Measurements from ENCODE around the gene IFT88. TPM values are rescaled to one million over a fixed set of nuclear protein-coding genes. Genes with fewer than 3 reads are reported as not detected.

The IFT88 gene
- polyA plus RNA-seq, 1 donor from 2014 or later = 32.7 TPM

DNA sequence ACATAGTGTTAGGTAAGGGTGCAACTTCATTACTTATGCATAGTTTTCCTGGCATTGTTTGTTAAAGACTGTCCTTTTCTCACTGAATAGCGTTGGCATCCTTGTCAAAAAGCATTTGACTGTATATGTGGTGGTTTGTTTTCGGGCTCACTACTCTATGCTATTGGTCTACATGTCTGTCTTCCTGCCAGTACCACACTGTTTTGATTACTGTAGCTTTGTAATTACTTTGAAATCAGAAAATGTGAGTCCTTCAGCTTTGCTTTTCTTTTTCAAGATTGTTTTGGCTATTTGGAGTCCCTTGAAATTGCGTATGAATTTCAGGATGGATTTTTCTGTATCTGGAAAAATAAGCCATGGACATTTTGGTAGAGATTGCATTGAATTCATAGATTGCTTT is 56.0 kb downstream of the IFT88 start:
- Histone ChIP-seq H3K9ac (ENCODE audit: low read length) (no peak overlapping the region), H3K9me2 (ENCODE audit: insufficient read depth, low read length) (no peaks in the 10 kb centered on the region), H2AFZ (ENCODE audit: low read depth, low read length) (no peak overlapping the region), H3K27ac (ENCODE audit: low read length) (no peak overlapping the region), H3F3A (ENCODE audit: insufficient read depth, low read length, poor library complexity, severe bottlenecking) (no peaks in the 10 kb centered on the region), H3K4me3 (ENCODE audit: low read length) (no peak overlapping the region), H3K79me2 (replicated peaks; ENCODE audit: insufficient read depth, low read length) (no peaks in the 10 kb centered on the region), H3K9me3 (ENCODE audit: low read length) (no peaks in the 10 kb centered on the region), H3K4me2 (ENCODE audit: low read length) (no peak overlapping the region), H3K36me3 (ENCODE audit: insufficient read depth, low read length) (no peaks in the 10 kb centered on the region), H3K27me3 (ENCODE audit: insufficient read depth, low read depth, low read length) (no peaks in the 10 kb centered on the region), H4K20me1 (ENCODE audit: insufficient read depth) (no peaks in the 10 kb centered on the region)
- TF ChIP-seq REST (IDR thresholded peaks at IDR 0.05; ENCODE audit: borderline replicate concordance) = no peak
- TF ChIP-seq RAD21 (conservative IDR thresholded peaks at IDR 0.05) = no peak
- TF ChIP-seq EZH2 (IDR thresholded peaks at IDR 0.05; ENCODE audit: borderline replicate concordance, insufficient read depth, low read length, poor library complexity, severe bottlenecking) = no peak
- no peak for TF ChIP-seq MXI1 (conservative IDR thresholded peaks at IDR 0.05; ENCODE audit: poor library complexity, severe bottlenecking)
- TF ChIP-seq EP300 (conservative IDR thresholded peaks at IDR 0.05; ENCODE audit: poor library complexity, severe bottlenecking) = no peak
- TF ChIP-seq, protein P1, sequence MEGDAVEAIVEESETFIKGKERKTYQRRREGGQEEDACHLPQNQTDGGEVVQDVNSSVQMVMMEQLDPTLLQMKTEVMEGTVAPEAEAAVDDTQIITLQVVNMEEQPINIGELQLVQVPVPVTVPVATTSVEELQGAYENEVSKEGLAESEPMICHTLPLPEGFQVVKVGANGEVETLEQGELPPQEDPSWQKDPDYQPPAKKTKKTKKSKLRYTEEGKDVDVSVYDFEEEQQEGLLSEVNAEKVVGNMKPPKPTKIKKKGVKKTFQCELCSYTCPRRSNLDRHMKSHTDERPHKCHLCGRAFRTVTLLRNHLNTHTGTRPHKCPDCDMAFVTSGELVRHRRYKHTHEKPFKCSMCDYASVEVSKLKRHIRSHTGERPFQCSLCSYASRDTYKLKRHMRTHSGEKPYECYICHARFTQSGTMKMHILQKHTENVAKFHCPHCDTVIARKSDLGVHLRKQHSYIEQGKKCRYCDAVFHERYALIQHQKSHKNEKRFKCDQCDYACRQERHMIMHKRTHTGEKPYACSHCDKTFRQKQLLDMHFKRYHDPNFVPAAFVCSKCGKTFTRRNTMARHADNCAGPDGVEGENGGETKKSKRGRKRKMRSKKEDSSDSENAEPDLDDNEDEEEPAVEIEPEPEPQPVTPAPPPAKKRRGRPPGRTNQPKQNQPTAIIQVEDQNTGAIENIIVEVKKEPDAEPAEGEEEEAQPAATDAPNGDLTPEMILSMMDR (IDR thresholded peaks at IDR 0.05; ENCODE audit: poor library complexity, severe bottlenecking) = no peak
- TF ChIP-seq TAF1 (IDR thresholded peaks at IDR 0.05; ENCODE audit: low read depth) = no peak
- TF ChIP-seq SMC3 (conservative IDR thresholded peaks at IDR 0.05; ENCODE audit: poor library complexity) = no peak

- no peak overlapping the region for H3K4me2 ChIP-seq (ENCODE audit: low read length)
- H3K36me3 ChIP-seq (ENCODE audit: insufficient read depth, low read length) = no peaks in the 10 kb centered on the region
- no peaks in the 10 kb centered on the region for H3K9me3 ChIP-seq (ENCODE audit: low read length)
- no peak for TF ChIP-seq REST (IDR thresholded peaks at IDR 0.05; ENCODE audit: borderline replicate concordance)
- TF ChIP-seq EZH2 (IDR thresholded peaks at IDR 0.05; ENCODE audit: borderline replicate concordance, insufficient read depth, low read length, poor library complexity, severe bottlenecking) = no peak
- TF ChIP-seq MXI1 (conservative IDR thresholded peaks at IDR 0.05; ENCODE audit: poor library complexity, severe bottlenecking) = no peak
- no peak for TF ChIP-seq EP300 (conservative IDR thresholded peaks at IDR 0.05; ENCODE audit: poor library complexity, severe bottlenecking)
- TF ChIP-seq RAD21 (conservative IDR thresholded peaks at IDR 0.05) = no peak
- TF ChIP-seq SMC3 (conservative IDR thresholded peaks at IDR 0.05; ENCODE audit: poor library complexity) = no peak
- TF ChIP-seq, protein P1 (IDR thresholded peaks at IDR 0.05; ENCODE audit: poor library complexity, severe bottlenecking) = no peak
- no peak for TF ChIP-seq POLR2AphosphoS5 (IDR thresholded peaks at IDR 0.05)
- TF ChIP-seq TAF1 (IDR thresholded peaks at IDR 0.05; ENCODE audit: low read depth) = no peak
- H3K27me3 ChIP-seq (ENCODE audit: insufficient read depth, low read depth, low read length) = no peaks in the 10 kb centered on the region
- H3K9ac ChIP-seq (ENCODE audit: low read length) = no peak overlapping the region
- H3F3A ChIP-seq (ENCODE audit: insufficient read depth, low read length, poor library complexity, severe bottlenecking) = no peaks in the 10 kb centered on the region
- H3K79me2 ChIP-seq (replicated peaks; ENCODE audit: insufficient read depth, low read length) = no peaks in the 10 kb centered on the region
- no peaks in the 10 kb centered on the region for H3K9me2 ChIP-seq (ENCODE audit: insufficient read depth, low read length)
- no peak overlapping the region for H2AFZ ChIP-seq (ENCODE audit: low read depth, low read length)
- no peak overlapping the region for H3K4me3 ChIP-seq (ENCODE audit: low read length)
- no peak overlapping the region for H3K27ac ChIP-seq (ENCODE audit: low read length)
- no peaks in the 10 kb centered on the region for H4K20me1 ChIP-seq (ENCODE audit: insufficient read depth)
These were observed 57.3 kb downstream of the IFT88 start for GRCh38 chr13:20624213-20624612.
